RCC 7860 (cell line): ENCODE results near the gene TTC28.

Source experiments
- DNase-seq: peaks from one replicate; pipeline ENCODE4 v3.0.0-alpha.2; 2015; ENCODE audit warnings: low spot score
- FAIRE-seq: peaks from 2 replicates; lab custom pipeline; 2012; peaks lifted over from hg19 to GRCh38; lab: Jason Lieb, UNC

Gene TTC28

GRCh38 chr22:28000361-28000760, 679.3 kb downstream of the TTC28 start:
- FAIRE-seq (no peak), DNase-seq (no peak)

GRCh38 chr22:27999876-28000275, 679.8 kb downstream of the TTC28 start:
- DNase-seq (no peak), FAIRE-seq (no peak)

GRCh38 chr22:27998511-27999410, 680.9 kb downstream of the TTC28 start:
- DNase-seq = no peak
- no peak for FAIRE-seq

GRCh38 chr22:27997538-27997937, 682.1 kb downstream of the TTC28 start:
- FAIRE-seq (no peak), DNase-seq (no peak)

- DNase-seq (no peak), FAIRE-seq (no peak)
Measured at GRCh38 chr22:27996981-27997380, 682.7 kb downstream of the TTC28 start.

- no peak for DNase-seq
- no peak for FAIRE-seq
Measured at GRCh38 chr22:27996529-27996925, 683.1 kb downstream of the TTC28 start.

- DNase-seq (no peak), FAIRE-seq (no peak)
Measured at GRCh38 chr22:27995801-27996528, 683.7 kb downstream of the TTC28 start.

- FAIRE-seq (no peak), DNase-seq (no peak)
Measured at GRCh38 chr22:27994481-27995331, 684.9 kb downstream of the TTC28 start.

- no peak for FAIRE-seq
- DNase-seq = no peak
Measured at GRCh38 chr22:27993774-27994350, 685.8 kb downstream of the TTC28 start.

- FAIRE-seq (no peak), DNase-seq (no peak)
Measured at GRCh38 chr22:27993201-27993635, 686.4 kb downstream of the TTC28 start.

GRCh38 chr22:27992294-27993165, 687.1 kb downstream of the TTC28 start:
- DNase-seq (no peak), FAIRE-seq (no peak)

GRCh38 chr22:27991586-27992293, 687.9 kb downstream of the TTC28 start:
- FAIRE-seq (no peak), DNase-seq (no peak)

GRCh38 chr22:27990879-27991278, 688.8 kb downstream of the TTC28 start:
- DNase-seq (no peak), FAIRE-seq (no peak)

- DNase-seq = no peak
Measured at GRCh38 chr22:27990451-27990840, 689.2 kb downstream of the TTC28 start.

GRCh38 chr22:27989758-27990450, 689.7 kb downstream of the TTC28 start:
- DNase-seq (no peak), FAIRE-seq (no peak)

More at GRCh38 chr22:27990451-27990840, 689.2 kb downstream of the TTC28 start:
- FAIRE-seq = no peak

GRCh38 chr22:27988704-27989103, 690.9 kb downstream of the TTC28 start:
- DNase-seq (no peak), FAIRE-seq (no peak)

- DNase-seq (peak; percentile 6), FAIRE-seq (no peak)
Measured at GRCh38 chr22:27987557-27987956, 692.1 kb downstream of the TTC28 start.

- FAIRE-seq (no peak), DNase-seq (no peak)
Measured at GRCh38 chr22:27986937-27987336, 692.7 kb downstream of the TTC28 start.
